ENCODE measurements around the gene HSPA12A.

The HSPA12A gene

GRCh38 chr10:116743266-116744064 lies 1.1 kb upstream of the HSPA12A start:
- DNase-seq (ENCODE audit: low spot score): no peak

GRCh38 chr10:116741391-116742351 lies 695 bp downstream of the HSPA12A start:
- no peak for DNase-seq (ENCODE audit: low spot score)

- no peak for DNase-seq (ENCODE audit: low spot score)
These were observed 1.4 kb downstream of the HSPA12A start for GRCh38 chr10:116740971-116741370.

- no peak for DNase-seq (ENCODE audit: low spot score)
These were observed 4.0 kb downstream of the HSPA12A start for GRCh38 chr10:116738339-116738738.

GRCh38 chr10:116737627-116738327 lies 4.6 kb downstream of the HSPA12A start:
- no peak for DNase-seq (ENCODE audit: low spot score)

GRCh38 chr10:116733566-116733965 lies 8.8 kb downstream of the HSPA12A start:
- no peak for DNase-seq (ENCODE audit: low spot score)

GRCh38 chr10:116732573-116732972 lies 9.8 kb downstream of the HSPA12A start:
- DNase-seq (ENCODE audit: low spot score): no peak

- no peak for DNase-seq (ENCODE audit: low spot score)
These were observed 11.7 kb downstream of the HSPA12A start for GRCh38 chr10:116730464-116731260.

GRCh38 chr10:116729243-116729642 lies 13.1 kb downstream of the HSPA12A start:
- no peak for DNase-seq (ENCODE audit: low spot score)

- no peak for DNase-seq (ENCODE audit: low spot score)
These were observed 13.8 kb downstream of the HSPA12A start for GRCh38 chr10:116728526-116729096.

- peak; percentile 46 for DNase-seq (ENCODE audit: low spot score)
These were observed 18.7 kb downstream of the HSPA12A start for GRCh38 chr10:116723428-116724281.

- no peak for DNase-seq (ENCODE audit: low spot score)
These were observed 19.5 kb downstream of the HSPA12A start for GRCh38 chr10:116722736-116723427.

GRCh38 chr10:116721547-116722392 lies 20.6 kb downstream of the HSPA12A start:
- no peak for DNase-seq (ENCODE audit: low spot score)

GRCh38 chr10:116720668-116721546 lies 21.5 kb downstream of the HSPA12A start:
- DNase-seq (ENCODE audit: low spot score): no peak

- no peak for DNase-seq (ENCODE audit: low spot score)
These were observed 22.1 kb downstream of the HSPA12A start for GRCh38 chr10:116720241-116720643.

GRCh38 chr10:116719804-116720203 lies 22.6 kb downstream of the HSPA12A start:
- DNase-seq (ENCODE audit: low spot score): no peak

- DNase-seq (ENCODE audit: low spot score): no peak
These were observed 24.3 kb downstream of the HSPA12A start for GRCh38 chr10:116718058-116718457.

- DNase-seq (ENCODE audit: low spot score): no peak
These were observed 26.0 kb downstream of the HSPA12A start for GRCh38 chr10:116716381-116716780.
